Mucosa of descending colon (tissue), 3 donors: Measurements from ENCODE around the gene HTR1A. TPM values are rescaled to one million over a fixed set of nuclear protein-coding genes. Genes with fewer than 3 reads are reported as not detected.

Experiments
- ATAC-seq: fragments of 200-7000 bp; cut with Tn5 transposase; one replicate; pipeline ENCODE4 v1.9.1; 2020; ENCODE audit warnings: mild to moderate bottlenecking, moderate library complexity
- DNase-seq, 3 donors: peaks; one replicate each; pipeline ENCODE4 v3.0.0-alpha.2; 2020
- H3K36me3 ChIP-seq: fragments of 200-600 bp; one replicate; pipeline ENCODE4 v1.8.0; 2021; ENCODE audit warnings: low read depth, mild to moderate bottlenecking
- H3K4me1 ChIP-seq: fragments of 200-600 bp; one replicate; pipeline ENCODE4 v1.8.0; 2021; ENCODE audit warnings: low read depth, mild to moderate bottlenecking
- H3K4me3 ChIP-seq: fragments of 200-600 bp; one replicate; pipeline ENCODE4 v1.8.0; 2021; ENCODE audit warnings: mild to moderate bottlenecking
- H3K9me3 ChIP-seq: fragments of 200-600 bp; one replicate; pipeline ENCODE4 v1.8.0; 2021; ENCODE audit warnings: mild to moderate bottlenecking
- intact Hi-C, 2 donors: fragments of 100-400 bp; cut with DNase I in 1 of 2; cut with micrococcal nuclease in 1 of 2; formaldehyde crosslinking; loops; one replicate each; pipeline versions ENCODE4 v1.11.0 to v1.11.1; 2022; cut with DNase I, micrococcal nuclease
- long read RNA-seq, 2 donors: library from polyadenylated mRNA; unstranded; transcript quantifications; one replicate each; pipeline ENCODE4 v2.0.0, GENCODE V29; 2019 to 2021
- total RNA-seq, 3 donors: library from RNA; stranded (reverse); fragmentation: NEBNext Ultra II Directional in 2 of 3; extraction: Animal tissue kit (Norgen Biotek cat#: 25700) in 2 of 3; gene quantifications; one replicate each; pipeline versions ENCODE4 v1.2.1 to v1.2.4, GENCODE V29; 2021 to 2023
- TF ChIP-seq, protein P1 (sequence below): fragments of 200-600 bp; IDR thresholded peaks from one replicate; pipeline ENCODE4 v1.8.0; 2022; ENCODE audit warnings: antibody characterized with exemption, mild to moderate bottlenecking
- donor health status: DM: no; HTN: no; CAD: no; lungs with moderate emphysema.
- donor health status: DM: no; HTN: no; CAD: no.
- donor health status: DM: no; HTN: yes; CAD: no.

HTR1A gene
- total RNA-seq = not detected
- long read RNA-seq, donor 1 = 0 reads
- long read RNA-seq, donor 2 = 0 reads

GRCh38 chr5:63962279-63962678 lies at the start of gene HTR1A:
HTR1A (minus strand) TSS chr5:63962445; CDS start chr5:63961719, 726 bp downstream.
- H3K36me3 ChIP-seq = no peaks in the 10 kb centered on the region
- DNase-seq (no peak), ATAC-seq (no peak)
- no peaks in the 10 kb centered on the region for H3K9me3 ChIP-seq
- intact Hi-C loops = loop anchor here in 1 of 2 donors (5.0 kb wide), 1 partner anchor 560 kb away; no protein-coding TSS in a partner anchor
- H3K4me3 ChIP-seq = no peak within 1 kb of the TSS
- no peaks in the 10 kb centered on the region for H3K4me1 ChIP-seq
- TF ChIP-seq, protein P1, sequence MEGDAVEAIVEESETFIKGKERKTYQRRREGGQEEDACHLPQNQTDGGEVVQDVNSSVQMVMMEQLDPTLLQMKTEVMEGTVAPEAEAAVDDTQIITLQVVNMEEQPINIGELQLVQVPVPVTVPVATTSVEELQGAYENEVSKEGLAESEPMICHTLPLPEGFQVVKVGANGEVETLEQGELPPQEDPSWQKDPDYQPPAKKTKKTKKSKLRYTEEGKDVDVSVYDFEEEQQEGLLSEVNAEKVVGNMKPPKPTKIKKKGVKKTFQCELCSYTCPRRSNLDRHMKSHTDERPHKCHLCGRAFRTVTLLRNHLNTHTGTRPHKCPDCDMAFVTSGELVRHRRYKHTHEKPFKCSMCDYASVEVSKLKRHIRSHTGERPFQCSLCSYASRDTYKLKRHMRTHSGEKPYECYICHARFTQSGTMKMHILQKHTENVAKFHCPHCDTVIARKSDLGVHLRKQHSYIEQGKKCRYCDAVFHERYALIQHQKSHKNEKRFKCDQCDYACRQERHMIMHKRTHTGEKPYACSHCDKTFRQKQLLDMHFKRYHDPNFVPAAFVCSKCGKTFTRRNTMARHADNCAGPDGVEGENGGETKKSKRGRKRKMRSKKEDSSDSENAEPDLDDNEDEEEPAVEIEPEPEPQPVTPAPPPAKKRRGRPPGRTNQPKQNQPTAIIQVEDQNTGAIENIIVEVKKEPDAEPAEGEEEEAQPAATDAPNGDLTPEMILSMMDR = no peak

- no peak for DNase-seq
- intact Hi-C loops = no loop called here
- no peak overlapping the region for H3K4me3 ChIP-seq
Observed at GRCh38 chr5:64003966-64004365, 41.7 kb upstream of the HTR1A start.

GRCh38 chr5:64000096-64000495 lies 37.9 kb upstream of the HTR1A start:
- intact Hi-C loops = no loop called here
- TF ChIP-seq, protein P1 = no peak
- no peak for DNase-seq
- H3K9me3 ChIP-seq = no peaks in the 10 kb centered on the region
- H3K4me1 ChIP-seq = no peaks in the 10 kb centered on the region
- no peak for ATAC-seq
- no peak overlapping the region for H3K4me3 ChIP-seq
- no peaks in the 10 kb centered on the region for H3K36me3 ChIP-seq

More at GRCh38 chr5:64003966-64004365, 41.7 kb upstream of the HTR1A start:
- no peaks in the 10 kb centered on the region for H3K9me3 ChIP-seq
- no peaks in the 10 kb centered on the region for H3K4me1 ChIP-seq
- no peak for ATAC-seq
- no peaks in the 10 kb centered on the region for H3K36me3 ChIP-seq
- TF ChIP-seq, protein P1 = no peak

DNA sequence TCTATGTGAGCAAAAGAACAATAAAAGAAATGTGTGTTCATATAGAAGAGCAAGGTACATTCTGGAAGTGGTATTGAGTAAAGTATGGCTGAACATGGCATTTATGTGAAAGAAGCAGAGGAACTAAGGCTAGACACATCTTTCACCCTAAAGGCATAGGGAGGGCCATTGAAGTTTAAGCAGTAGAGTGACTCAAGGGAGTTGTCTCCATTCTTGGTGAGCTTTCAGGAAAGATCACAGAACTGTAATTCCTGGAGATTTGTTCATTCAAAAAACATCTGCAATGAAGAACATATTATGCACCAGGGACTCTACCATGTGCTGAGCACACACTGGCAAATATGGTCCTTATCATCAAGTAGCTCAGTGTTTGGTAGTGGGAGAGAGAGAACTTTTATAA lies 24.8 kb upstream of the HTR1A start:
- DNase-seq (no peak), ATAC-seq (no peak)
- intact Hi-C loops = no loop called here
- H3K4me1 ChIP-seq = no peaks in the 10 kb centered on the region
- H3K4me3 ChIP-seq = no peak overlapping the region
- TF ChIP-seq, protein P1 = no peak
- no peaks in the 10 kb centered on the region for H3K36me3 ChIP-seq
- no peaks in the 10 kb centered on the region for H3K9me3 ChIP-seq

GRCh38 chr5:63981864-63982263 lies 19.6 kb upstream of the HTR1A start:
- intact Hi-C loops = no loop called here
- H3K4me1 ChIP-seq = no peaks in the 10 kb centered on the region
- ATAC-seq = no peak

More at GRCh38 chr5:63981864-63982263, 19.6 kb upstream of the HTR1A start:
- Histone ChIP-seq H3K36me3 (no peaks in the 10 kb centered on the region), H3K9me3 (peaks cover 8% of the 10 kb centered on the region), H3K4me3 (no peak overlapping the region)
- DNase-seq = no peak
- TF ChIP-seq, protein P1 = no peak
